Neural progenitor cell (in vitro differentiated cells): ENCODE data around the gene PROSER2. TPM values are rescaled to one million over a fixed set of nuclear protein-coding genes. Genes with fewer than 3 reads are reported as not detected.

Experiments used
- DNase-seq: peaks from one replicate; pipeline ENCODE4 v3.0.0-alpha.2; 2016; ENCODE audit warnings: low spot score
- H2AFZ ChIP-seq: fragments of 200-600 bp; sonication (generic); replicated peaks from 2 replicates; pipeline ENCODE4 v1.6.1; 2016; ENCODE audit warnings: antibody characterized with exemption
- H3F3A ChIP-seq: fragments of 200-600 bp; sonication (generic); 2 replicates; pipeline ENCODE4 v1.6.1; 2016; ENCODE audit warnings: antibody characterized with exemption, low read depth
- H3K27ac ChIP-seq: fragments of 200-600 bp; sonication (generic); 2 replicates; pipeline ENCODE4 v1.5.1; 2016; ENCODE audit warnings: mild to moderate bottlenecking
- H3K27me3 ChIP-seq: fragments of 200-600 bp; sonication (generic); 2 replicates; pipeline ENCODE4 v1.6.1; 2016; ENCODE audit warnings: mild to moderate bottlenecking, moderate library complexity
- H3K36me3 ChIP-seq: fragments of 200-600 bp; sonication (generic); 2 replicates; pipeline ENCODE4 v1.5.1; 2016
- H3K4me1 ChIP-seq: fragments of 200-600 bp; sonication (generic); 2 replicates; pipeline ENCODE4 v1.6.1; 2016; ENCODE audit warnings: mixed run types
- H3K4me2 ChIP-seq: fragments of 200-600 bp; sonication (generic); 2 replicates; pipeline ENCODE4 v1.6.1; 2016
- H3K4me3 ChIP-seq: fragments of 200-600 bp; sonication (generic); 2 replicates; pipeline ENCODE4 v1.5.1; 2016
- H3K79me2 ChIP-seq: fragments of 200-600 bp; sonication (generic); 2 replicates; pipeline ENCODE4 v1.6.1; 2016; ENCODE audit warnings: low read depth
- H3K9ac ChIP-seq: fragments of 200-600 bp; sonication (generic); 2 replicates; pipeline ENCODE4 v1.6.1; 2016
- H3K9me3 ChIP-seq: fragments of 200-600 bp; sonication (generic); 2 replicates; pipeline ENCODE4 v1.5.1; 2016; ENCODE audit warnings: low read depth
- H4K20me1 ChIP-seq: fragments of 200-600 bp; sonication (generic); 2 replicates; pipeline ENCODE4 v1.6.1; 2016; ENCODE audit warnings: low read depth
- H3K27ac Mint-ChIP-seq: 3 replicates; pipeline ENCODE4 v1.8.0; 2021; ENCODE audit warnings: mixed read lengths
- H3K27me3 Mint-ChIP-seq: 2 replicates; pipeline ENCODE4 v1.8.0; 2022; ENCODE audit warnings: low read depth, mild to moderate bottlenecking, inconsistent platforms, moderate library complexity, mixed read lengths; ENCODE audit not compliant: insufficient read depth
- H3K36me3 Mint-ChIP-seq: 3 replicates; pipeline ENCODE4 v1.8.0; 2021; ENCODE audit warnings: mixed read lengths
- H3K4me1 Mint-ChIP-seq: 3 replicates; pipeline ENCODE4 v1.8.0; 2021; ENCODE audit warnings: mixed read lengths
- H3K4me3 Mint-ChIP-seq: 3 replicates; pipeline ENCODE4 v1.8.0; 2021; ENCODE audit warnings: mild to moderate bottlenecking, moderate library complexity, mixed read lengths
- H3K9me3 Mint-ChIP-seq: 3 replicates; pipeline ENCODE4 v1.8.0; 2020; ENCODE audit warnings: mixed read lengths
- CTCF ChIP-seq: fragments of 200-600 bp; sonication (generic); IDR thresholded peaks from 2 replicates; pipeline ENCODE4 v1.5.1; 2017; ENCODE audit warnings: antibody characterized with exemption, mild to moderate bottlenecking
- EZH2 ChIP-seq: fragments of 200-600 bp; sonication (generic); IDR thresholded peaks from 2 replicates; pipeline ENCODE4 v1.6.1; 2017; ENCODE audit warnings: antibody characterized with exemption, mild to moderate bottlenecking, moderate library complexity
- EZH2phosphoT487 ChIP-seq: fragments of 200-600 bp; sonication (generic); IDR thresholded peaks from 2 replicates; pipeline ENCODE4 v1.6.1; 2017; ENCODE audit warnings: antibody characterized with exemption
- total RNA-seq: library from RNA; depleted of rRNA; stranded (reverse); fragments of >200 nt; gene quantifications from 2 replicates; pipeline ENCODE4 v1.2.3, GENCODE V29; 2015; ENCODE audit warnings: low replicate concordance

Gene PROSER2
- total RNA-seq, 1 donor from 2014 or later = 2.3 TPM

GRCh38 chr10:11797847-11798633 lies 25.1 kb upstream of the PROSER2 start:
- peaks cover 25% of the 10 kb centered on the region for H3K4me1 Mint-ChIP-seq
- peak overlapping the region; percentile 50 for H3K27ac Mint-ChIP-seq
- Histone ChIP-seq H3F3A (peaks cover 29% of the 10 kb centered on the region), H3K4me3 (no peak overlapping the region), H3K9ac (no peak overlapping the region), H4K20me1 (no peaks in the 10 kb centered on the region), H3K4me2 (no peak overlapping the region), H3K79me2 (no peaks in the 10 kb centered on the region), H2AFZ (no peak overlapping the region), H3K27ac (peak overlapping the region; percentile 56), H3K27me3 (no peaks in the 10 kb centered on the region), H3K36me3 (no peaks in the 10 kb centered on the region), H3K4me1 (peaks cover 8% of the 10 kb centered on the region), H3K9me3 (no peaks in the 10 kb centered on the region)
- H3K27me3 Mint-ChIP-seq = peaks cover 4% of the 10 kb centered on the region
- no peaks in the 10 kb centered on the region for H3K36me3 Mint-ChIP-seq
- TF ChIP-seq EZH2phosphoT487 (no peak), CTCF (no peak), EZH2 (no peak)
- H3K9me3 Mint-ChIP-seq = peaks cover 12% of the 10 kb centered on the region
- no peak overlapping the region for H3K4me3 Mint-ChIP-seq
- DNase-seq = no peak

- H3K4me1 Mint-ChIP-seq = peaks cover 25% of the 10 kb centered on the region
- Histone ChIP-seq H3F3A (peaks cover 29% of the 10 kb centered on the region), H3K4me3 (no peak overlapping the region), H3K27ac (peak overlapping the region; percentile 56), H3K27me3 (no peaks in the 10 kb centered on the region), H3K4me1 (peaks cover 8% of the 10 kb centered on the region), H4K20me1 (no peaks in the 10 kb centered on the region), H3K4me2 (peak overlapping the region; percentile 39), H3K9ac (no peak overlapping the region), H3K79me2 (no peaks in the 10 kb centered on the region), H3K9me3 (no peaks in the 10 kb centered on the region), H3K36me3 (no peaks in the 10 kb centered on the region), H2AFZ (no peak overlapping the region)
- H3K27ac Mint-ChIP-seq = no peak overlapping the region
- peaks cover 4% of the 10 kb centered on the region for H3K27me3 Mint-ChIP-seq
- TF ChIP-seq EZH2 (no peak), EZH2phosphoT487 (no peak), CTCF (no peak)
- no peak overlapping the region for H3K4me3 Mint-ChIP-seq
- DNase-seq = peak; percentile 63
- H3K36me3 Mint-ChIP-seq = no peaks in the 10 kb centered on the region
- peaks cover 6% of the 10 kb centered on the region for H3K9me3 Mint-ChIP-seq
Measured at GRCh38 chr10:11798845-11799735, 24.1 kb upstream of the PROSER2 start.

GRCh38 chr10:11799736-11800080 lies 23.4 kb upstream of the PROSER2 start:
- H4K20me1 ChIP-seq = no peaks in the 10 kb centered on the region
- no peak overlapping the region for H2AFZ ChIP-seq
- peaks cover 4% of the 10 kb centered on the region for H3K27me3 Mint-ChIP-seq
- H3F3A ChIP-seq = peaks cover 29% of the 10 kb centered on the region
- H3K4me1 ChIP-seq = peaks cover 8% of the 10 kb centered on the region
- no peak overlapping the region for H3K27ac ChIP-seq
- H3K27me3 ChIP-seq = no peaks in the 10 kb centered on the region
- H3K9me3 Mint-ChIP-seq = peaks cover 6% of the 10 kb centered on the region
- H3K4me1 Mint-ChIP-seq = peaks cover 25% of the 10 kb centered on the region
- no peaks in the 10 kb centered on the region for H3K36me3 Mint-ChIP-seq
- H3K27ac Mint-ChIP-seq = no peak overlapping the region
- no peaks in the 10 kb centered on the region for H3K9me3 ChIP-seq
- TF ChIP-seq CTCF = no peak
- no peak for TF ChIP-seq EZH2phosphoT487
- no peak for TF ChIP-seq EZH2
- H3K9ac ChIP-seq = no peak overlapping the region
- H3K4me3 Mint-ChIP-seq = no peak overlapping the region
- H3K79me2 ChIP-seq = no peaks in the 10 kb centered on the region
- H3K36me3 ChIP-seq = no peaks in the 10 kb centered on the region
- H3K4me3 ChIP-seq = no peak overlapping the region
- DNase-seq = no peak
- no peak overlapping the region for H3K4me2 ChIP-seq
